DOHH2 (cell line): ENCODE data around the gene EPHA8.
A peak's percentile ranks its signal among the peaks of the same experiment; 100 is the strongest.

Experiments used
- H3F3A ChIP-seq: fragments of 200-600 bp; sonication (generic), shearing (Covaris generic); 2 replicates; pipeline ENCODE4 v1.6.0; 2016; ENCODE audit warnings: antibody characterized with exemption, mild to moderate bottlenecking; ENCODE audit not compliant: control insufficient read depth, insufficient read depth
- H3K27ac ChIP-seq: fragments of 200-600 bp; sonication (generic); 2 replicates; pipeline ENCODE4 v1.5.1; 2014; ENCODE audit warnings: low read depth, mild to moderate bottlenecking, low read length, moderate library complexity
- H3K27me3 ChIP-seq: fragments of 200-600 bp; sonication (generic); 2 replicates; pipeline ENCODE4 v1.6.1; 2014; ENCODE audit warnings: mild to moderate bottlenecking, low read length, mixed read lengths; ENCODE audit not compliant: control insufficient read depth
- H3K36me3 ChIP-seq: fragments of 200-600 bp; sonication (generic); 2 replicates; pipeline ENCODE4 v1.6.1; 2014; ENCODE audit warnings: mild to moderate bottlenecking, low read length, moderate library complexity, mixed read lengths; ENCODE audit not compliant: control insufficient read depth
- H3K4me1 ChIP-seq: fragments of 200-600 bp; sonication (generic); 2 replicates; pipeline ENCODE4 v1.6.1; 2014; ENCODE audit warnings: mild to moderate bottlenecking, low read length, mixed read lengths; ENCODE audit not compliant: control insufficient read depth
- H3K4me2 ChIP-seq: fragments of 200-600 bp; sonication (generic); 2 replicates; pipeline ENCODE4 v1.6.0; 2014; ENCODE audit warnings: mild to moderate bottlenecking, low read length, moderate library complexity
- H3K4me3 ChIP-seq: fragments of 200-600 bp; sonication (generic); 2 replicates; pipeline ENCODE4 v1.5.1; 2014; ENCODE audit warnings: mild to moderate bottlenecking, low read length, mixed read lengths
- H3K79me2 ChIP-seq: fragments of 200-600 bp; sonication (generic); 2 replicates; pipeline ENCODE4 v1.6.1; 2014; ENCODE audit warnings: mild to moderate bottlenecking, low read length, mixed read lengths; ENCODE audit not compliant: control insufficient read depth
- H3K9me2 ChIP-seq: fragments of 200-600 bp; sonication (generic); replicated peaks from 2 replicates; pipeline ENCODE4 v1.6.1; 2014; ENCODE audit warnings: mild to moderate bottlenecking, low read length, mixed read lengths; ENCODE audit not compliant: control insufficient read depth
- H3K9me3 ChIP-seq: fragments of 200-600 bp; sonication (generic); 2 replicates; pipeline ENCODE4 v1.6.1; 2014; ENCODE audit warnings: antibody characterized with exemption, low read length, mixed read lengths; ENCODE audit not compliant: control insufficient read depth, insufficient read depth
- H4K20me1 ChIP-seq: fragments of 200-600 bp; sonication (generic); 2 replicates; pipeline ENCODE4 v1.6.0; 2014; ENCODE audit warnings: low read depth, mild to moderate bottlenecking, antibody characterized with exemption, low read length, moderate library complexity; ENCODE audit not compliant: control insufficient read depth, insufficient read depth
- CTCF ChIP-seq: fragments of 200-600 bp; sonication (generic); IDR thresholded peaks from one replicate; pipeline ENCODE4 v1.5.1; 2014; ENCODE audit warnings: antibody characterized with exemption, mild to moderate bottlenecking, low read depth, low read length; ENCODE audit not compliant: poor library complexity, severe bottlenecking
- EZH2phosphoT487 ChIP-seq: fragments of 200-600 bp; sonication (generic); IDR thresholded peaks from 2 replicates; pipeline ENCODE4 v1.6.1; 2017; ENCODE audit warnings: borderline replicate concordance, mild to moderate bottlenecking, antibody characterized with exemption, low read length, moderate library complexity, mixed read lengths

The EPHA8 gene

GRCh38 chr1:22639286-22639685, 76.0 kb downstream of the EPHA8 start:
- TF ChIP-seq EZH2phosphoT487: no peak
- TF ChIP-seq CTCF: peak; percentile 42
- Histone ChIP-seq H3K4me2 (no peak overlapping the region), H3K9me2 (no peaks in the 10 kb centered on the region), H3K79me2 (no peaks in the 10 kb centered on the region), H3K4me1 (no peaks in the 10 kb centered on the region), H3K27ac (no peak overlapping the region), H3F3A (no peaks in the 10 kb centered on the region), H3K27me3 (no peaks in the 10 kb centered on the region), H3K4me3 (no peak overlapping the region), H3K9me3 (no peaks in the 10 kb centered on the region), H4K20me1 (no peaks in the 10 kb centered on the region), H3K36me3 (no peaks in the 10 kb centered on the region)

DNA sequence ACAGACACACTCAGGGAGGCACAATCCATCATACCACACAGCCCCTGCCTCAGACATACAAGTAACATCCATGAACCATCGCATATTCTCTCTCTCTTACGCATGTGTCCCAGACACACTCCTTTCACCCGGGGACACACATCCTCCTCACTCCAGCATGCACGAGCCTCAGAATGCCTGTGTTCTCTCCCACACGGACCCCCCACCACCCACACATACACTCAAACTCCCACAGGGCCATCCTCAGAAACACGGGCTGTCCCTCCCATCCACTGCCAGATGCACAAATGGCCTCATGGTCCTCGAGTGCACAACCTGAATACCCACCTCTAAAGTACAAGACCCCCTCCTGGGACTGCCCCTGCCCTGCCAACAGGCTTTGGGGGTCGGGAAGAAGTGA, 78.0 kb downstream of the EPHA8 start:
- TF ChIP-seq CTCF: no peak
- no peak for TF ChIP-seq EZH2phosphoT487
- H3K4me3 ChIP-seq: no peak overlapping the region
- no peaks in the 10 kb centered on the region for H3K27me3 ChIP-seq

DNA sequence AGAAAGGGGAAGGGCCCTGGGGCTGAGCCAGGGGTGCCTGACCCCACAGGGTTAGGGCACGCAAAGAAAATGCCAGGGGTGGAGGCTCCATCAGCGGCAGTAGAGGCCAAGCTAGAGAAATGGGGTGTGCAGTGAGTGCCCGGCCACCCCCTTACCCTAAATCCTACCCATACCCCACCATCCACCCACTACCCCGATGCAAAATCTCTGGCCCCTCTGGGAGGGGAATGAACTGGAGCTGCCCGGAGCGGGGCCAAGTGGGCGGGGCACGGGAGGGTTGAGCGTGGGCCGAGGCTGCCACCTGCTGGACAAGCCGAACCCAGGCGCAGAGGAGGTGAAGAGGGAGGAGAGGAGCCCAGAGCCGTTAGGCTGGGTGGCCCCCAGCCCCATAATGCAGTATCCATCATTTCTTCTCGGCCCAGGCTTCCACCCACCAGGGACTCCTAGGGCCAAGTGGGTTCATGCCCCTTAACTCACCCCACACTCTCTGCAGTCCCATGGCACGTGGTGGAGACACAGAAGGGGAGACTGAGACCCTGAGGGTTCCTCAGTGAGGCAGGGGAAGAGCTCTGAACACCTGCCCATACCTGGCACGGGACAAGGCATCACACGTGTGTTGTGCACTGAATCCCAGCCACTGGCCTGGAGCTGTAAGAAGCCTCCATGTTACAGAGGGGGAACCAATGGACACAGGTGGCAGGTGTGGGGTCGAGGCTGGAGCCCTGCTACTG, 78.8 kb downstream of the EPHA8 start:
- H3K79me2 ChIP-seq: no peaks in the 10 kb centered on the region
- no peaks in the 10 kb centered on the region for H3K4me1 ChIP-seq
- H3K27ac ChIP-seq: no peak overlapping the region
- H3K4me3 ChIP-seq: no peak overlapping the region
- H3K9me3 ChIP-seq: no peaks in the 10 kb centered on the region
- no peaks in the 10 kb centered on the region for H3K27me3 ChIP-seq
- no peak overlapping the region for H3K4me2 ChIP-seq
- no peaks in the 10 kb centered on the region for H3K36me3 ChIP-seq
- no peaks in the 10 kb centered on the region for H4K20me1 ChIP-seq
- TF ChIP-seq EZH2phosphoT487: no peak
- peak; percentile 87 for TF ChIP-seq CTCF
- H3K9me2 ChIP-seq: no peaks in the 10 kb centered on the region
- H3F3A ChIP-seq: no peaks in the 10 kb centered on the region

More for the DNA sequence above, 78.0 kb downstream of the EPHA8 start:
- Histone ChIP-seq H4K20me1 (no peaks in the 10 kb centered on the region), H3K4me2 (no peak overlapping the region), H3K9me2 (no peaks in the 10 kb centered on the region), H3K4me1 (no peaks in the 10 kb centered on the region), H3K9me3 (no peaks in the 10 kb centered on the region), H3K36me3 (no peaks in the 10 kb centered on the region), H3K79me2 (no peaks in the 10 kb centered on the region), H3F3A (no peaks in the 10 kb centered on the region), H3K27ac (no peak overlapping the region)
